PC-3 (cell line): ENCODE results near the gene SLC38A10.

Experiments
- CTCF ChIP-seq: fragments of 300-600 bp; sonication (generic); conservative IDR thresholded peaks from 2 replicates; pipeline ENCODE4 v1.5.1; 2017; ENCODE audit warnings: antibody characterized with exemption, low read depth, mild to moderate bottlenecking, low read length
- EZH2 ChIP-seq: fragments of 300-600 bp; sonication (generic); IDR thresholded peaks from one replicate; pipeline ENCODE4 v1.6.1; 2017; ENCODE audit warnings: antibody characterized with exemption, mild to moderate bottlenecking, low read length; ENCODE audit not compliant: unreplicated experiment
- EZH2phosphoT487 ChIP-seq: fragments of 300-600 bp; sonication (generic); IDR thresholded peaks from 2 replicates; pipeline ENCODE4 v1.6.1; 2018; ENCODE audit warnings: mild to moderate bottlenecking, antibody characterized with exemption, low read length, borderline replicate concordance

GRCh38 chr17:81338274-81339190 lies 43.4 kb upstream of the SLC38A10 start:
- TF ChIP-seq CTCF (no peak; the same call in 1 of the 2 replicates), EZH2 (no peak), EZH2phosphoT487 (no peak)
